ENCODE data around the gene PACRG. TPM values are rescaled to one million over a fixed set of nuclear protein-coding genes. Genes with fewer than 3 reads are reported as not detected.

Gene PACRG
- total and polyA plus RNA-seq, 2 of the 4 experiments (the other 2 are of a cell fraction), result not detected

GRCh38 chr6:162697872-162698403, 29.8 kb upstream of the PACRG start:
- Histone ChIP-seq H3K27ac (ENCODE audit: insufficient read depth, low read length) (no peak overlapping the region), H3K4me1 (ENCODE audit: control insufficient read depth, insufficient read depth, low read length) (no peaks in the 10 kb centered on the region), H3K27me3 (ENCODE audit: control insufficient read depth, insufficient read depth, low read length) (no peaks in the 10 kb centered on the region), H3K9me3 (ENCODE audit: control insufficient read depth, insufficient read depth, low read length) (peaks cover 3% of the 10 kb centered on the region), H3K4me3 (ENCODE audit: insufficient read depth, low read depth, low read length) (no peak overlapping the region), H2AFZ (replicated peaks; ENCODE audit: low read length, poor library complexity) (no peak overlapping the region), H2BK120ac (ENCODE audit: low read depth, low read length) (no peak overlapping the region), H3K56ac (ENCODE audit: extremely low read depth, insufficient read depth, low read length) (no peak overlapping the region), H2AK5ac (ENCODE audit: low read depth, low read length) (no peak overlapping the region), H3K23ac (ENCODE audit: low read depth, low read length) (no peak overlapping the region), H4K20me1 (ENCODE audit: insufficient read depth, low read length) (no peaks in the 10 kb centered on the region), H2AK9ac (replicated peaks; ENCODE audit: low read depth, low read length, poor library complexity) (no peak overlapping the region), H2BK5ac (ENCODE audit: low read depth, low read length, poor library complexity, severe bottlenecking) (no peak overlapping the region), H3K9ac (ENCODE audit: low read depth, low read length) (no peak overlapping the region), H3K18ac (ENCODE audit: low read depth, low read length) (no peak overlapping the region), H4K8ac (ENCODE audit: low read depth in 2 of 2, low read length in 2 of 2) (no peak overlapping the region), H3K4ac (ENCODE audit: low read depth, low read length) (no peak overlapping the region), H3K4me2 (ENCODE audit: low read depth, low read length) (no peak overlapping the region), H3K9me1 (ENCODE audit: insufficient read depth, low read length) (no peaks in the 10 kb centered on the region), H3K79me1 (ENCODE audit: low read depth in 1 of 2, low read length in 2 of 2) (no peaks in the 10 kb centered on the region), H3K36me3 (ENCODE audit: control insufficient read depth, insufficient read depth, low read length) (no peaks in the 10 kb centered on the region), H4K5ac (ENCODE audit: low read depth, low read length) (no peak overlapping the region), H3K14ac (replicated peaks; ENCODE audit: low read depth, low read length) (no peak overlapping the region), H2BK15ac (ENCODE audit: low read depth, low read length) (no peak overlapping the region), H4K91ac (ENCODE audit: insufficient read depth, low read depth, low read length) (no peak overlapping the region), H2BK20ac (ENCODE audit: low read depth, low read length) (no peak overlapping the region)
- dilution Hi-C loops (cut with HindIII; ENCODE audit: low sequenced_read_pairs, unreplicated experiment) (no loop called here), intact Hi-C loops (cut with micrococcal nuclease) (no loop called here), in situ Hi-C loops (cut with MboI; ENCODE audit: low sequenced_read_pairs) (no loop called here)
- WGBS, 2 experiments (ENCODE audit: extremely low coverage in 2 of 2, insufficient read length in 1 of 2), result no CpG with 5 or more reads among the region's 1 CpG
- BruUV-seq (replicated peaks), result no TSS peak
- CTCF ChIA-PET, result no interaction called here
- POLR2A ChIA-PET (ENCODE audit: unreplicated experiment), result no interaction called here
- TF ChIP-seq CHD1 (IDR thresholded peaks at IDR 0.05; ENCODE audit: low read depth, low read length) (no peak), BHLHE40 (IDR thresholded peaks at IDR 0.05; ENCODE audit: low read depth, low read length) (no peak), MXI1 (IDR thresholded peaks at IDR 0.05; ENCODE audit: borderline replicate concordance, low read depth, low read length) (no peak), USF2 (IDR thresholded peaks at IDR 0.05; ENCODE audit: low read depth, low read length) (no peak), SMC3 (IDR thresholded peaks at IDR 0.05; ENCODE audit: low read depth, low read length) (no peak), MAFK (IDR thresholded peaks at IDR 0.05; ENCODE audit: low read depth, low read length) (no peak), NFE2L2 (IDR thresholded peaks at IDR 0.05; ENCODE audit: low read depth, low read length) (no peak), RFX5 (IDR thresholded peaks at IDR 0.05; ENCODE audit: low read depth, low read length) (no peak), RAD21 (IDR thresholded peaks at IDR 0.05; ENCODE audit: low read length) (no peak), CEBPB (IDR thresholded peaks at IDR 0.05; ENCODE audit: low read depth, low read length) (no peak), POLR2A (IDR thresholded peaks at IDR 0.05; ENCODE audit: low read depth, low read length) (no peak), CTCF (conservative IDR thresholded peaks at IDR 0.05; ENCODE audit: low read depth, low read length) (no peak)
- ATAC-seq (ENCODE audit: low read depth), result no peak
- DNase-seq, result no peak
